BLaER1 treated with 17β-estradiol and CSF1 and Interleukin-3, amounts not matched to agents 10 nM and 100 nM (cell line): Measurements from ENCODE around the gene RGS3.

Experiments used
- H3K27ac ChIP-seq, 11 experiments: shearing (Covaris generic); formaldehyde crosslinking; 2 replicates each; pipeline ENCODE4 v1.8.1; 2022
- H3K27me3 ChIP-seq, 11 experiments: shearing (Covaris generic); formaldehyde crosslinking; 2 replicates each; pipeline ENCODE4 v1.8.1; 2022
- H3K36me3 ChIP-seq, 11 experiments: shearing (Covaris generic); formaldehyde crosslinking; 2 replicates each; pipeline ENCODE4 v1.8.1; 2022
- H3K4me1 ChIP-seq, 10 experiments: shearing (Covaris generic); formaldehyde crosslinking; 2 replicates each; pipeline ENCODE4 v1.8.1; 2022
- H3K4me2 ChIP-seq, 11 experiments: shearing (Covaris generic); formaldehyde crosslinking; 2 replicates each; pipeline ENCODE4 v1.8.1; 2022
- H3K4me3 ChIP-seq, 10 experiments: shearing (Covaris generic); formaldehyde crosslinking; 2 replicates each; pipeline ENCODE4 v1.8.1; 2022
- H3K9ac ChIP-seq, 11 experiments: shearing (Covaris generic); formaldehyde crosslinking; 2 replicates each; pipeline ENCODE4 v1.8.1; 2022
- H3K9me3 ChIP-seq, 11 experiments: shearing (Covaris generic); formaldehyde crosslinking; replicated peaks in 1 of 11; 2 replicates each; pipeline ENCODE4 v1.8.1; 2022
- H4K20me1 ChIP-seq, 11 experiments: shearing (Covaris generic); formaldehyde crosslinking; 2 replicates each; pipeline ENCODE4 v1.8.1; 2022
- Cebpa-rat ChIP-seq, 11 experiments: shearing (Covaris generic); IDR thresholded peaks; 2 replicates each; pipeline ENCODE4 v1.8.1; 2022

Gene RGS3

GRCh38 chr9:113645978-113646253, 182.4 kb downstream of the RGS3 start:
- Histone ChIP-seq H3K9me3 (peaks cover 0 to 7% (median 0%) of the 10 kb centered on the region in 11 experiments; a peak in 2 of 22 replicates), H3K4me1 (peaks cover 9 to 23% (median 12%) of the 10 kb centered on the region in 10 experiments), H3K27me3 (no peaks in the 10 kb centered on the region), H3K36me3 (no peaks in the 10 kb centered on the region), H3K4me3 (no peak overlapping the region), H3K4me2 (no peak overlapping the region), H4K20me1 (no peaks in the 10 kb centered on the region), H3K27ac (no peak overlapping the region), H3K9ac (no peak overlapping the region)
- no peak for TF ChIP-seq Cebpa-rat (IDR thresholded peaks at IDR 0.05)

GRCh38 chr9:113646491-113646890, 183.0 kb downstream of the RGS3 start:
- Histone ChIP-seq H4K20me1 (no peaks in the 10 kb centered on the region), H3K36me3 (no peaks in the 10 kb centered on the region), H3K27me3 (no peaks in the 10 kb centered on the region), H3K27ac (no peak overlapping the region), H3K9me3 (peaks cover 0 to 7% (median 0%) of the 10 kb centered on the region in 11 experiments; a peak in 2 of 22 replicates), H3K4me2 (no peak overlapping the region), H3K4me3 (no peak overlapping the region), H3K9ac (no peak overlapping the region), H3K4me1 (peaks cover 14 to 26% (median 17%) of the 10 kb centered on the region in 10 experiments)
- TF ChIP-seq Cebpa-rat (IDR thresholded peaks at IDR 0.05): no peak
